ENCODE results near the gene CLEC18A. TPM values are rescaled to one million over a fixed set of nuclear protein-coding genes. Genes with fewer than 3 reads are reported as not detected.

The CLEC18A gene
- total RNA-seq, 1 experiment from 2014 or later = 1.6 TPM

DNA sequence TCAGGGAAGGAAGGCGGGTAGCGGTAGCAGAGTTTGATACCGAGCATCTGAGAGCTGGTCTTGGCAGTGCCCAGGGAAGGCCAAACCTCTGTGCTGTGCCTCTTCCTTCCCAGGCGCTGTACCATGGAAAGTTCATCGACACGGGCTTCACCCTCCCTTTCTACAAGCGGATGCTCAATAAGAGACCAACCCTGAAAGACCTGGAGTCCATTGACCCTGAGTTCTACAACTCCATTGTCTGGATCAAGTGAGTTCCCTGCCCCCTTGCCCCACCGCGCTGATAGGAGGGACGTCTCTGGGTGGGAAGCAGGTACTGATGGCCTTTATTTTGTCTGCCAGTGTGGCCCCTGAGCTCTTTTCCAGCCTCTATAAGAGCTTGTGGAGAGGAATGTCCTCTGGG lies 15.4 kb upstream of the CLEC18A start:
- no peak overlapping the region for H2AK5ac ChIP-seq (ENCODE audit: insufficient read length, low read length)
- H3T11ph ChIP-seq (ENCODE audit: low read length) = no peak overlapping the region
- Mint-ChIP-seq H3K4me3 (no peak overlapping the region), H3K36me3 (ENCODE audit: insufficient read depth in 1 of 3, low read depth in 3 of 3) (peaks cover 13 to 69% (median 35%) of the 10 kb centered on the region in 3 experiments; a peak in 6 of 7 replicates), H3K9me3 (no peaks in the 10 kb centered on the region), H3K4me1 (peaks cover 0 to 3% of the 10 kb centered on the region in 2 experiments; a peak in 2 of 4 replicates), H3K27me3 (ENCODE audit: low read depth) (no peaks in the 10 kb centered on the region), H3K27ac (peak overlapping the region in 1 of 3 experiments; percentile 40; a peak in 1 of 7 replicates)
- H3K79me1 ChIP-seq (ENCODE audit: insufficient read depth, low read depth, low read length, poor library complexity, severe bottlenecking) = no peaks in the 10 kb centered on the region
- no peaks in the 10 kb centered on the region for H3K4me1 ChIP-seq (ENCODE audit: insufficient read depth, low read length)
- H2BK5ac ChIP-seq (ENCODE audit: insufficient read length, low read length) = no peak overlapping the region
- H2BK12ac ChIP-seq (ENCODE audit: insufficient read length, low read depth, low read length) = no peak overlapping the region
- WGBS (ENCODE audit: extremely low coverage, insufficient read length, low lambda C conversion rate) = no CpG with 5 or more reads among the region's 10 CpGs
- H2BK15ac ChIP-seq (ENCODE audit: low read depth, low read length) = no peak overlapping the region
- H3K14ac ChIP-seq (ENCODE audit: insufficient read depth, low read length) = no peak overlapping the region
- H3K79me2 ChIP-seq (ENCODE audit: insufficient read depth, low read length) = no peaks in the 10 kb centered on the region
- no peak overlapping the region for H3K9ac ChIP-seq (ENCODE audit: extremely low read depth, insufficient read length, low read length)
- no peaks in the 10 kb centered on the region for H3K23me2 ChIP-seq (ENCODE audit: insufficient read length, low read depth, low read length, poor library complexity, severe bottlenecking)
- no peak overlapping the region for H3K4me2 ChIP-seq (ENCODE audit: insufficient read depth, insufficient read length, low read length)
- no peaks in the 10 kb centered on the region for H3K27me3 ChIP-seq (ENCODE audit: insufficient read depth, low read length)
- H3K56ac ChIP-seq (ENCODE audit: insufficient read length, low read depth, low read length) = no peak overlapping the region
- no peak overlapping the region for H4K91ac ChIP-seq (ENCODE audit: insufficient read length, low read depth, low read length)
- no peaks in the 10 kb centered on the region for H3K9me3 ChIP-seq (ENCODE audit: control insufficient read depth, low read depth, low read length)
- H4K5ac ChIP-seq (ENCODE audit: insufficient read length, low read depth, low read length) = no peak overlapping the region
- H2AFZ ChIP-seq (ENCODE audit: low read length) = no peak overlapping the region
- H3K18ac ChIP-seq (ENCODE audit: insufficient read length, low read depth, low read length) = no peak overlapping the region
- no peak overlapping the region for H3K23ac ChIP-seq (ENCODE audit: insufficient read length, low read depth, low read length)
- H2BK20ac ChIP-seq (ENCODE audit: low read depth, low read length, poor library complexity, severe bottlenecking) = no peak overlapping the region
- no peak overlapping the region for H3K27ac ChIP-seq (ENCODE audit: insufficient read length, low read depth, low read length)
- H4K8ac ChIP-seq (replicated peaks; ENCODE audit: insufficient read length, low read depth, low read length) = no peak overlapping the region
- no peak overlapping the region for H3K4ac ChIP-seq (ENCODE audit: low read depth, low read length)
- H2BK120ac ChIP-seq (ENCODE audit: low read depth, low read length, poor library complexity, severe bottlenecking) = no peak overlapping the region
- no peak for DNase-seq
- no peaks in the 10 kb centered on the region for H4K20me1 ChIP-seq (ENCODE audit: control insufficient read depth, insufficient read depth, insufficient read length)
- TF ChIP-seq, protein P1, sequence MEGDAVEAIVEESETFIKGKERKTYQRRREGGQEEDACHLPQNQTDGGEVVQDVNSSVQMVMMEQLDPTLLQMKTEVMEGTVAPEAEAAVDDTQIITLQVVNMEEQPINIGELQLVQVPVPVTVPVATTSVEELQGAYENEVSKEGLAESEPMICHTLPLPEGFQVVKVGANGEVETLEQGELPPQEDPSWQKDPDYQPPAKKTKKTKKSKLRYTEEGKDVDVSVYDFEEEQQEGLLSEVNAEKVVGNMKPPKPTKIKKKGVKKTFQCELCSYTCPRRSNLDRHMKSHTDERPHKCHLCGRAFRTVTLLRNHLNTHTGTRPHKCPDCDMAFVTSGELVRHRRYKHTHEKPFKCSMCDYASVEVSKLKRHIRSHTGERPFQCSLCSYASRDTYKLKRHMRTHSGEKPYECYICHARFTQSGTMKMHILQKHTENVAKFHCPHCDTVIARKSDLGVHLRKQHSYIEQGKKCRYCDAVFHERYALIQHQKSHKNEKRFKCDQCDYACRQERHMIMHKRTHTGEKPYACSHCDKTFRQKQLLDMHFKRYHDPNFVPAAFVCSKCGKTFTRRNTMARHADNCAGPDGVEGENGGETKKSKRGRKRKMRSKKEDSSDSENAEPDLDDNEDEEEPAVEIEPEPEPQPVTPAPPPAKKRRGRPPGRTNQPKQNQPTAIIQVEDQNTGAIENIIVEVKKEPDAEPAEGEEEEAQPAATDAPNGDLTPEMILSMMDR (conservative IDR thresholded peaks at IDR 0.05) = no peak
